HFFc6 (cell line): ENCODE measurements around the gene CH25H. TPM values are rescaled to one million over a fixed set of nuclear protein-coding genes. Genes with fewer than 3 reads are reported as not detected.
"Not testable (repeated sequence)": the region's sequence is repeated elsewhere in the genome, so short reads cannot be mapped to it uniquely, and the experiment has no call there.

Experiments used
- DNase-seq: peaks from one replicate; pipeline ENCODE4 v3.0.0-alpha.2; 2018
- H3K27ac Mint-ChIP-seq: 2 replicates; pipeline ENCODE4 v1.8.0; 2020; ENCODE audit warnings: mild to moderate bottlenecking, mixed read lengths
- H3K27me3 Mint-ChIP-seq: 2 replicates; pipeline ENCODE4 v1.8.0; 2021; ENCODE audit warnings: mild to moderate bottlenecking, moderate library complexity, mixed read lengths; ENCODE audit not compliant: insufficient read depth
- H3K36me3 Mint-ChIP-seq: 2 replicates; pipeline ENCODE4 v1.8.0; 2021; ENCODE audit warnings: low read depth, mixed read lengths
- H3K4me1 Mint-ChIP-seq: 2 replicates; pipeline ENCODE4 v1.8.0; 2020; ENCODE audit warnings: low read depth, mixed read lengths
- H3K4me3 Mint-ChIP-seq: 2 replicates; pipeline ENCODE4 v1.8.0; 2020; ENCODE audit warnings: mild to moderate bottlenecking, moderate library complexity, mixed read lengths
- H3K9me3 Mint-ChIP-seq: 2 replicates; pipeline ENCODE4 v1.8.0; 2020; ENCODE audit warnings: mild to moderate bottlenecking, mixed read lengths
- long read RNA-seq: library from polyadenylated mRNA; unstranded; transcript quantifications from one replicate; pipeline ENCODE4 v2.0.0, GENCODE V29; 2019
- total RNA-seq, 6 experiments: library from RNA; stranded (reverse); fragmentation: NEBNext Ultra II Directional; extraction: Animal tissue kit (Norgen Biotek cat#: 25700); gene quantifications; 2 replicates in 1 of 6; 3 replicates in 5 of 6; pipeline ENCODE4 v1.2.3, GENCODE V29; 2021
- TF ChIP-seq, protein P1 (sequence below): fragments of 200-600 bp; sonication (generic); IDR thresholded peaks from 2 replicates; pipeline ENCODE4 v1.5.0; 2021; ENCODE audit warnings: antibody characterized with exemption, mild to moderate bottlenecking

Gene CH25H, protein sequence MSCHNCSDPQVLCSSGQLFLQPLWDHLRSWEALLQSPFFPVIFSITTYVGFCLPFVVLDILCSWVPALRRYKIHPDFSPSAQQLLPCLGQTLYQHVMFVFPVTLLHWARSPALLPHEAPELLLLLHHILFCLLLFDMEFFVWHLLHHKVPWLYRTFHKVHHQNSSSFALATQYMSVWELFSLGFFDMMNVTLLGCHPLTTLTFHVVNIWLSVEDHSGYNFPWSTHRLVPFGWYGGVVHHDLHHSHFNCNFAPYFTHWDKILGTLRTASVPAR
- total RNA-seq: under 1 TPM in 5 of 6 experiments, not detected in 1; 0.09 to 0.18 (median 0.12) TPM
- long read RNA-seq: 0 reads

DNA sequence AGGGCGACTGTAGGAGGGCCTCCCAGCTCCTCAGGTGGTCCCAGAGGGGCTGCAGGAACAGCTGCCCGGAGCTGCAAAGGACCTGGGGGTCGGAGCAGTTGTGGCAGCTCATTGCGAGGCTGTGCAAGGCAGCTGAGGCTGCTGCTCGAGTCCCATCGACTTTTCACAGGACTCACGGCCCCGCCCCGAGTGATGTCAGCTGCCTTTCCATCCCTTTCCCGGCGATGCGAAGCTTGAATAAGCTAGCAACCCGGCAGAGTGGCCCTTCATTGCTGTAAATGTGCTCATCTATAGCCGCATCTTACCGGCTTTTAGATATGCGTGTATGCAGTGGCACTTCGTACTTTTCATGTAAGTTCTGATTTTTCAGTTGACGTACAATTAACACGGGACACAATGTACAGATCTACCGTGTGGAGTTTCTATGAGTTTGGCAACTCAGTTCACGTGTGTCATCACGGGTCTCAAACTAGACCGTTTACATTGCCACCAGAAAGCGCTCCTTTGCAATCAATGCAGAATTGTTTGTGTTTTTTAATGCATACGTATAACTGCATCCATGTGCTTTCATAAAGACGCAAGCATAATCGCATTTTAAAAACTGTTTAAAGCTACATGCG is at the start of gene CH25H:
CH25H (minus strand) TSS at position 137 of the 620 bp plus-strand sequence; CDS start at position 112, 25 bp downstream.
- Mint-ChIP-seq H3K4me1 (peaks cover 25% of the 10 kb centered on the region), H3K9me3 (no peaks in the 10 kb centered on the region), H3K27ac (peak within 1 kb of the TSS; percentile 53), H3K4me3 (peak within 1 kb of the TSS; percentile 90), H3K27me3 (peaks cover 10% of the 10 kb centered on the region), H3K36me3 (no peaks in the 10 kb centered on the region)
- DNase-seq: peak; percentile 58
- TF ChIP-seq, protein P1, sequence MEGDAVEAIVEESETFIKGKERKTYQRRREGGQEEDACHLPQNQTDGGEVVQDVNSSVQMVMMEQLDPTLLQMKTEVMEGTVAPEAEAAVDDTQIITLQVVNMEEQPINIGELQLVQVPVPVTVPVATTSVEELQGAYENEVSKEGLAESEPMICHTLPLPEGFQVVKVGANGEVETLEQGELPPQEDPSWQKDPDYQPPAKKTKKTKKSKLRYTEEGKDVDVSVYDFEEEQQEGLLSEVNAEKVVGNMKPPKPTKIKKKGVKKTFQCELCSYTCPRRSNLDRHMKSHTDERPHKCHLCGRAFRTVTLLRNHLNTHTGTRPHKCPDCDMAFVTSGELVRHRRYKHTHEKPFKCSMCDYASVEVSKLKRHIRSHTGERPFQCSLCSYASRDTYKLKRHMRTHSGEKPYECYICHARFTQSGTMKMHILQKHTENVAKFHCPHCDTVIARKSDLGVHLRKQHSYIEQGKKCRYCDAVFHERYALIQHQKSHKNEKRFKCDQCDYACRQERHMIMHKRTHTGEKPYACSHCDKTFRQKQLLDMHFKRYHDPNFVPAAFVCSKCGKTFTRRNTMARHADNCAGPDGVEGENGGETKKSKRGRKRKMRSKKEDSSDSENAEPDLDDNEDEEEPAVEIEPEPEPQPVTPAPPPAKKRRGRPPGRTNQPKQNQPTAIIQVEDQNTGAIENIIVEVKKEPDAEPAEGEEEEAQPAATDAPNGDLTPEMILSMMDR: no peak

DNA sequence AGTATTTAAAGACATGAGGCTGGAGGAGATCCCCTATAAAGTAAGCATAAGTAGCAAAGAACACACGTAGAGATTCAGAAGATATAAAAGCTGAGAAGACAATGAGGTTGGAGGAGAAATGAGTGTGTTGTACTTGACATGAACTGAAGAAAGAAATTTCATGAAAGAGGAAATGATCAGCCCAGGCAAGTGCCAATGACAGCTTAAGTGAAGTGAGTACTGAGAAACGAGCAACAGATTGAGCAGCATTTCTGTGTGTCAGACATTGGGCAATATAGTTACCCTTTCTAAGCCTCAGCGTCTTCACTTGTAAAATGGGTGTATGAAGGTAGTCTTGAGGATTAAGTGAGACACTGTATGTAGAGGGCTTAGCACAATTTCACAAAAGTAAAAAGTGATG is 49.2 kb upstream of the CH25H start:
- H3K9me3 Mint-ChIP-seq: peaks cover 7% of the 10 kb centered on the region
- H3K27ac Mint-ChIP-seq: no peak overlapping the region
- peaks cover 8% of the 10 kb centered on the region for H3K36me3 Mint-ChIP-seq
- peaks cover 21% of the 10 kb centered on the region for H3K4me1 Mint-ChIP-seq
- no peak for DNase-seq
- H3K27me3 Mint-ChIP-seq: no peaks in the 10 kb centered on the region; the same call in none of the 2 replicates
- TF ChIP-seq, protein P1: no peak
- H3K4me3 Mint-ChIP-seq: no peak overlapping the region

DNA sequence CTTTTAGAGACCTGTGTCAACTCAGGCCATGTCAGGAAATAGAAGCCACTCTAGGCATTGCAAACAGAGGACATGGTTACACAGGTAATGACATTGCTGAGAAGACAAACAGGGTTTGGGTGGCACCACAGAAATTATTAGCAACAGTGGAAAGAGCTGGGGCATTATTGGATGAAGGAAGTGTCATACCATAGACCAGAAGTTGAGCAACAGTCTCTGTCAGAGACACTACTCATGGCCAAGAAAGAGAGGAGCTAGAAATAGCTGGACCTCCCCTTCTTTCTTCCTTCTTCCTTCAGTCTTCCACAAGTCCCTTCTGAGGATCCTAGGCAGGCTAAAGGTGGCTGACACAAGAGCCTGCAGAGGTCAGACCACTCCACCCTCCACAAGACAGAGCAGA is 48.7 kb upstream of the CH25H start:
- H3K36me3 Mint-ChIP-seq: peaks cover 8% of the 10 kb centered on the region
- H3K27me3 Mint-ChIP-seq: no peaks in the 10 kb centered on the region; the same call in none of the 2 replicates

DNA sequence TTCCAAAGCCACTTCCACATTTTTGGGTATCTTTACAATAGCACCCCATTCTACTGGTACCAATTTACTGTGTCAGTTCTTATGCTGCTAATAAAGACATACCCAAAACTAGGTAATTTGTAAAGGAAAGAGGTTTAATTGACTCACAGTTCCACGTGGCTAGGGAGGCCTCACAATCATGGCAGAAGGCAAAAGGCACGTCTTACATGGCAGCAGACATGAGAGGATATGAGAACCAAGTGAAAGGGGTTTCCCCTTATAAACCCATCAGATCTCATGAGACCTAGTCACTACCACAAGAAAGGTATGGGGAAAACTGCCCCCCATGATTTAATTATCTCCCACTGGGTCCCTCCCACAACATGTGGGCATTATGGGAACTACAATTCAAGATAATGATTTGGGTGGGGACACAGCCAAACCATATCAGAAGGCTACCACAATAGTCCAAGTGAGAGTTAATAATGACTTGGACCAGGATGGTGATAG is 48.0 kb upstream of the CH25H start:
- H3K9me3 Mint-ChIP-seq, H3K4me3 Mint-ChIP-seq, H3K36me3 Mint-ChIP-seq, H3K27ac Mint-ChIP-seq, H3K27me3 Mint-ChIP-seq, DNase-seq: not testable (repeated sequence)
- TF ChIP-seq, protein P1: peak; percentile 20; the same call in 1 of the 2 replicates
- peaks cover 21% of the 10 kb centered on the region for H3K4me1 Mint-ChIP-seq

More for the DNA sequence above, 48.7 kb upstream of the CH25H start:
- TF ChIP-seq, protein P1: no peak
- DNase-seq: no peak
- H3K4me3 Mint-ChIP-seq: no peak overlapping the region
- H3K9me3 Mint-ChIP-seq: peaks cover 7% of the 10 kb centered on the region
- peaks cover 21% of the 10 kb centered on the region for H3K4me1 Mint-ChIP-seq
- no peak overlapping the region for H3K27ac Mint-ChIP-seq

DNA sequence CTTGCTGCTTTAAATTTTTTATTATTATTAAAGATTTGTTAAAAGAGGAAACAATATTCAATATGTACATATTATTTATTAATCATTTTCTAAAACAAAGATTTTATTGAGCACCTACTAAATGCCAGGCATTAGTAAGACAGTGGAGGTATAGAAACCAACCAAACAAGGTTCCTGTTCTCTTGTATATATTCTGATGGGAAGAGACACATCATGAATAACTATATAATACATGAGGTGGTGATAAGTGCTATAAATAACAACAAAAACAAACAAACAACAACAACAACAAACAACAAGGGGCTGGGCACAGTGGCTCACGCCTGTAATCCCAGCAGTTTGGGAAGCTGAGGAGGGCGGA is 45.1 kb upstream of the CH25H start:
- Mint-ChIP-seq H3K4me1 (peaks cover 23% of the 10 kb centered on the region), H3K9me3 (peaks cover 7% of the 10 kb centered on the region), H3K4me3 (no peak overlapping the region; the same call in 1 of the 2 replicates), H3K36me3 (peaks cover 13% of the 10 kb centered on the region), H3K27me3 (no peaks in the 10 kb centered on the region; the same call in none of the 2 replicates), H3K27ac (no peak overlapping the region)
- no peak for DNase-seq
- TF ChIP-seq, protein P1: no peak
